IPS-11a (cell line): ENCODE measurements around the gene RBMS3.
"Not testable (repeated sequence)": the region's sequence is repeated elsewhere in the genome, so short reads cannot be mapped to it uniquely, and the experiment has no call there.

Experiments
- H3K4me3 ChIP-seq: one replicate; pipeline ENCODE4 v1.5.1; 2013; ENCODE audit warnings: low read depth, low read length, control low read depth

The RBMS3 gene

DNA sequence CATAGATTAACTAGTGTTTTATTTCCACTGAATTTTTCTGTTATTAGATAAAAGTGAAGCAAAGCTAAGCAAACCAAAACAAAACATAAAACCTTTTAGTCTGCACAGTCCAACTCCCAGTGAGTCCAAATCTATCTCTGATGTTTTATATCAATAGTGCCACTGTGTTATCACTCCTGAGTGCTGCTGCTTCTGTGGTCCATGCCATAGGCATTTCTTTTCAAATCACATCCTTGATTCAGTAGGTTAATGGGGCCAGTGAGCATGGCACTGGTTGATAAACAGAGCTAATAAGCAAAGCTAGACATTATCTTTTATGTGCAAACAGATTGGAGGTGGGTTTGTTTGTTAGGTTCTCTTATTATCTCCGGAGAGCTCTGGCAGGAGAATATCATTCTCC, 30.0 kb downstream of the RBMS3 start:
- H3K4me3 ChIP-seq = no peak overlapping the region

DNA sequence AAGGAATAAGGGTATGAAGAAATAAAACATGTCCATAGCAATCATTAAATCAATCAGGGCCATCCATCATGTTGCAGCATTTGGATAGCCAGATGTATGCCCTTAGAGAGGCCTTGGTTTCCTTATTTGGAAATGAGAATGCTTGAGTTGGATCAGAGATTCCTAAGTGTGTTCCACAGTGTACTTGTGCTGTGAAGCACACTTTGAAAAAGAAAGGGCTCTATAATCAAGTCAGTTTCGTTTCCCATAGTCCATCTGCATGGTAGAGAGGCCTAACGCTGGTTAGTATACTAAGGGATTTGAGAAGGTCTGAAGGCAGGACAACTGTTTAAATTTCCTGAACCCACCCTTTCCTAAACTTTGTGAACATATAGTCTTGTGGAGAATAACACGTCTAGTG, 30.9 kb downstream of the RBMS3 start:
- no peak overlapping the region for H3K4me3 ChIP-seq

DNA sequence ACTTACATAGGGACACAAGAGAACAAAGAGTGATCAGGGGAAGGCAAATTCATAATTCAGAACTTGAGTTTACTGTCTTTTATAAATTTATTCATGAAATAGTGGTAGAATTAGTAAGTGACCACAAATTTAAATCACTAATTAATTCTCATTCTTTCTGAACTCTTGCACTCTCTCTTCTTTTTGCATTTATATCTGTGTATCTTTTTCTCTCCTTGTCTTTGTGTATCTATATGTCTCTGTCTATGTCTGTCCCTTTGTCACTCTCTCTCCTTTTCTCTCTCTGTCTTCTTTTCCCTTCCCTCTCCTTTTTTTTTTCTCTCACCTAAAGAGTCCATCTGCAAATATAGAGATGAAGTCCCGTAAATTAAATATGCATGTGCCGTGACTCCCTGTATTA, 31.5 kb downstream of the RBMS3 start:
- no peak overlapping the region for H3K4me3 ChIP-seq

DNA sequence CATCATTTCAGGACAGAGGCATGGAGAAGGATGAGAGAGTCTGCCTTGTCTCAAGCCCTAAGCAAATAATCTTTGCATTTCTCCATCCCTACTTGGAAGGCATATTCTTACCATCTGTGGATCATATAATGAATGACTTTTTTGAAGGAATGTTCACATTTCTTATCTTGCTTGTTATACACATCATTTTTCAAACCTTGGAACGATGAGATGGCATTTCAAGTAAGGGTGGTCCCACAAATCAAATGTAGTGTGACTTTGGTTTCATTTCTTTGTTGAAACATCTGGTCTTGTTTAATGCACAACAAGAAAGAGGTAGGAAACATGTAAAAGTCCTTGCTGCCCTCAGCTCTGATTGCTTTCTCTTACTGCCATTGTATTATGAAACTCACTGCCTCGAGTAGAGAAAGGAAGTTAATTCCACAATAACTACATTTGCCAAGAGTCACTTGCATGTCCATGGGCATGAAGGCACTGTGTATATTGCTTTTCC, 32.1 kb downstream of the RBMS3 start:
- no peak overlapping the region for H3K4me3 ChIP-seq

DNA sequence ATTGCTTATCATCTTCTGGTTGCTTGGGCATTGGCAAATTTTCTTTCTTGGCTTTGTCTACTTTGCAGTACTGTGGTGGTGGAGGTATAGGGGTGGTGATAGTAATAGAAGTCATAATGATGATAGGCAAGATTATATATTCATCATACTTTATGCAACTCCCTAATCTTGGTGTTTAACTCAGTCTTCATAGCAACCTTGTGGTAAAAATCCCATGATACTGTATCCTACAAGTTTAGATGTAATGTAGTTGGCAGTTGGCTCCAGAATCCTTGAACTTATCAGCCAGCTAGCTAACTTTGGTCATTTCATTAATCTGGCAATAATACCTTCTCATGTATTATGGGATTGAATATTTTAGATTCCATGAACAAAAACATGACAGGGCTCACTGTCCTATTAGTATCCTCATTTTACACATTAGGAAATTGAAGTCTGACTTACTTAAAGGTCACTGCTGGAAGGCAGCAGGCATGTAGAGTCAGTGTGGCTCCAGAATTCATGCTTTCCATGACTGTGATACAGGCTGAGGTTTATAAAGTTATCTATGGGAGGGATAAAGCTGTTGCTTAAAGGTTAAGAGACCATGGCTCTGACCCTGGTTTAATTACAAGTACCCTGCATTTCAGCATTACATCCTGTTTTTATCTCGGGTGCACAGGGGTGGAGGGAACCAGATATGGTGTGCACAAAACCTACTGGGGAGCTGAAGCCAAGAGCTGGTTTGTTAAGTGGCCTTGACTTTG, 33.3 kb downstream of the RBMS3 start:
- H3K4me3 ChIP-seq = no peak overlapping the region

DNA sequence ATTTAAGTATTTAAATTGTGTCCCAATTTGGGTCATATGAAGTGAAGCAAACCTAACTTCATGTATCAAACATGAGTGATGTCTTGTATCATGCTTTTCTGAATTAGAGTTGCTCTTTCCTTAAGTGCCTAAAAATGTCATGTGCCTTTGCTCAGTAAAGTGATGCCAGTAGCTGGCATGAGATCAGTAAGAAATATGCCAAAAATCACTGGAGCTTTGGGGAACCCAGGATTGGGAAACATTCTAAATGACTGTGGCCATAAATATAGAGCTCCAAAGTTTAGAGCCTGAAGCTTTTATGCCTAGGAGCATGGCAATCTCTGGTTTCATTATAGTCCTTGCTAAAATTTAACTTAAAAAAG, 33.8 kb downstream of the RBMS3 start:
- H3K4me3 ChIP-seq = no peak overlapping the region

DNA sequence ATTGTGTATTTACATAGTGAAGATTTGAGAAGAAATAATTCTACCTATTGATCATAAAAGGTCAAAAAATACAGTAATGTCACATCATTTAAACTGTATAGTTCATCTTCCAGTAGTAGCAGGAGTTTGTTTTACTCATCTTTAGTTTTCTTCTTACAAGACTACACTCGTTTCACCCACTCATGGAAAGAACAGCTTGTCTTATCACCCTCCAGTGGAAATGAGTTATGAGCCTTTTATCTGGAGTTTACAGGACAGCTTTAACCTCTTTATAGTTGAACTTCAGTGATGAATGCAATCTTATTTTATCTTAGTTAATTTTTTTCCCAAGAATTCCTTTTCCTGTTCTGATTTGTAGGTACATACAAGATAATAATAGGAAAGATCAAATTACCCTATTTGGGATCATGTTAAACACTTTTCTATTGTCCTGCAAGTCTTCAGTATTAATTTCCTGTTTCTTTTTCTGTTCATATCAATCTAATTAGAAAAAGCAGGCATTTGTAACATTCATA, 36.8 kb downstream of the RBMS3 start:
- no peak overlapping the region for H3K4me3 ChIP-seq

DNA sequence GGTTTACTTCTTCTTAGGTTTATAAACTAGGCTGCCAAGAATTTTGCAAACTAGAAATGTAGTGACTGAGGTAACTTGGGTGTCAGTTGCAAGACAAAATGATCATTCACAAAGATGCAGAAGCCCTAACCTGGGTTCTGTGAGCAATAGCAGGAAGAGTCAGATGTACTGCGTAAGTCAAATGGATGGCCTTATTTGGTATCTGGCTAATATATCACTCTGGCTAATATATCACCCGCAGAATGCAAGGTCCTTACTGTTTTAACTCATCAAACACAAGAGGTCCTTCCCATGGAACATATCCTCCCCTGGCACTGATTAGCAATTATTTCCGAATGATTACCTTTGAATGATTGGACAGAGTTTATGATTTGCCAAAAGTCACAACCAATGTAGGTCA, 37.4 kb downstream of the RBMS3 start:
- no peak overlapping the region for H3K4me3 ChIP-seq

DNA sequence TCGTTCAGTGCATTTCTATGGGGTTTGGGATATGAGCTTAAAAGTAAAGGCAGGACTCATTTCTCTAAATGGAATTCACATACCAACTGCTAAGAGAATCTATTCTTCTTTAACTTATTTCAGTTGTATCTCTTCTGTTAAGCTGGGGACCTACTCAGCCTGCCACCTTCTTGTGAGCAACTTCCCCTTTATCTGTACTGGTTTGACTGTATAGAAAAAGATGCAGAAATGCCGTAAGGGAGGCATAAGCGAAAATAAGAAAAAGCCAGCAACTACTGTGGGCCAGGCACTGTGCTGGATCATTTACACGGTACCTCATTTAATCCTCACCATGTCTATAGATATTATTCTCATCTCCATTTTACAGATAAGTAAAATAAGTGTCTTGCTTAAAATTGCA, 38.4 kb downstream of the RBMS3 start:
- H3K4me3 ChIP-seq = no peak overlapping the region

DNA sequence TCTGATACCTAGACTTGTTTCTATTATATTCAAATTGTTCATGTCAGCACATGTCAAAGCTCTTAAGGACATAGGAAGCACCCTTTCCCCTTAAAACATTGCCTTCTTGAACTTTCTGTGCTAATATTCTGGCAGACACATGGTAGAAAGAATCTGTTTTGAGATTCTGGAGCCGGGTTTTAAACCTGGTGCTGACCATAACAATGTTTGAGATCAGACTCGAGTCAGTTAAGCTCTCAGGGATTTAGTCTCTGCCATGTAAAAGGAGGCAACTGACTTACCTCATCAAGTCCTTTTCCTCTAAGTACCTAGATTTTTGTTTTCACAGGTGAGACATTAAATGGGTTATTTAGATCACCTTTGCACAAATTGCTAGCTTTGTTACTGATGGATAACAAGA, 38.9 kb downstream of the RBMS3 start:
- no peak overlapping the region for H3K4me3 ChIP-seq

DNA sequence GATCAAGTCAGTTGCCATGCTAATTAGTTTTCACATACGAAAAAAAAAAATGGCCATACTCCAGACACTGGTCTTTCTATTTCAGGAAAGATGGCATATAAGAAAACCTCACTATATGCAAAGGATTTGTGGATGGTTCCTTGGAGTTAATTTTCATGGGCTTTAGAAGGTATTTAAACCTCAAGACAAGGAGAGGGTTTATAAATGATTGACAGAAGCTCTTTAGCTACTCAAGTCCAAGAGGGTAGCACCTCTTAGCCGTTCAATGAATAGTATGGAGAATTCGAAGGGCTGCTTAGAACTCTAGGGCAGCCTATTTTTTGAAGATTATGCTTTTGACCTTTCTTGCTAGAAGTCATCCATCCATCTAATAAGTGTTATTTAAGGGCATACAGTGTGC, 41.7 kb downstream of the RBMS3 start:
- H3K4me3 ChIP-seq = no peak overlapping the region

DNA sequence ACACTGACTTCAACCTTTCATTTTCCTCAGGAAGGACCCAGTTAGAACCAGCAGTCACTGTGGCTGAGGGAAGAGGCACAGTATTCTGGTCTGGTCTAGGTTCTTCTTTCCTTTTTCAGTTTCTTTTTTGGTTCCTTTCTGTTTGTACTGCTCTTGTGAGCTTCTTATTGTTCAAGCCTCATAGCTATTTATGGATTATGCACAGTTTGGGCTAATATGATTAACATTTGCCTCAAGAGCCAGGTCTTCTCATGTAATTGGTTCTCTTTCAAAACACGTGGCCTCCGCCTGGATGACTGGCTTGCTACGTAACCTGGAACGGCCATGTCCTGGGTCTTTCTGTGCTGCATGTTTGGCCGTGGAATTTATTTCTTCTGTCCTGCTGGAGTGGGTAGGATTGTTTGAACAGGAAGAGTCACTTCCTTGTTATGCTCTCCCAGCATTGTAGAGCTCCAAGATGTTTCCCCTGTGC, 43.3 kb downstream of the RBMS3 start:
- H3K4me3 ChIP-seq = no peak overlapping the region

DNA sequence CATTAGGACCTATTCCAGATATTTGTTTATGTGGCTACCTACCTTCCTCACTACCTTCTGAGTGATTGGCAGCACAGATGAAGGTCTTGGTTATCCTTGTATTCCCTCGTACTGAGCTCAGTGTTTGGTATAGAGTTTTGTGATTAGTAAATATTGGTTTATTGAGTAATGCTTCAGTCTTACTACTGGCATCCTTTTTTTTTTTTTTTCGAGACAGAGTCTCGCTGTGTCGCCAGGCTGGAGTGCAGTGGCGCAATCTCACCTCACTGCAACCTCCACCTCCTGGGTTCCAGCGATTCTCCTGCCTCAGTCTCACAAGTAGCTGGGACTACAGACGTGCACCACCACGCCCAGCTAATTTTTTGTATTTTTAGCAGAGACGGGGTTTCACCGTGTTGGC, 45.7 kb downstream of the RBMS3 start:
- H3K4me3 ChIP-seq = not testable (repeated sequence)

DNA sequence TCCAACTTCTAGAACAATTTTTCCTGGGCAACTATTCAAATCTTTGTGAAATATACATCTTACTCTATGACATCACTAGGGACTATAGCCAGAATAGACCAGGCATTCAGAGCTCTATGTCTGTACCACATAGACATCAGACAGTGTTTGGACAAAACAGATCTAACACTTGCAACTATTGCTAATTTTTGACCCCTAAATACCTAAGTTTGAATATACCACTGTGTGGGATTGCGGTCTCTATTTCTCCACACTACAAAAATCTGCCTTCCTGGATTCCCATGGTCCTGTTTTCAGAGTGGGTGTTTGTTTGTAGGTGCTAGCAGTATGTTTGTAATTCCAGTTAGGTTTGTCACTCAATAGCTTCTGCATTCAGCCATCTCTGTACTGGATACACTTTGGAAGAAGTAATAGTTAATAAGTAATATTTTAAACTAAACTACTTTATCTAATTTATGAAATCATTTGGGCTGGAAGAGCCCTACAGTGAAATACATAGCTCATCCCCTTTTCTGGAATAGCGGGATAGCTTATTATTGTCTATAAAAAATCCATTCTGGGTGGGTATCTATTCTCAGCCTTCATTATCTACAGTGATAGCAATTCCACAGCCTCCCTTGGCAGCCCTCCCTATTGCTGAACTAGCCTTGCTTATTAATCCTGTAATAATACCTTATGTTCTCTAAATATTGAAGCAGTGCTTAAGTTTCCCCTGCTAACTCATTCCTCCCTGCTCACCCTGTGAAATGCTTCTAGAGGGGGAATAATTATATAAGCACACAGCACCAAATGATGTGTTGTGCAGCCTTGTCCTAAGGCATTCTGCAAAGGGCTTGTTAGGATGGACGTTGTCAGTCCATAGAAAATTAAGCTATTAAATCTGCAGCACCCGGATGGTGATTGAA, 49.4 kb downstream of the RBMS3 start:
- no peak overlapping the region for H3K4me3 ChIP-seq

DNA sequence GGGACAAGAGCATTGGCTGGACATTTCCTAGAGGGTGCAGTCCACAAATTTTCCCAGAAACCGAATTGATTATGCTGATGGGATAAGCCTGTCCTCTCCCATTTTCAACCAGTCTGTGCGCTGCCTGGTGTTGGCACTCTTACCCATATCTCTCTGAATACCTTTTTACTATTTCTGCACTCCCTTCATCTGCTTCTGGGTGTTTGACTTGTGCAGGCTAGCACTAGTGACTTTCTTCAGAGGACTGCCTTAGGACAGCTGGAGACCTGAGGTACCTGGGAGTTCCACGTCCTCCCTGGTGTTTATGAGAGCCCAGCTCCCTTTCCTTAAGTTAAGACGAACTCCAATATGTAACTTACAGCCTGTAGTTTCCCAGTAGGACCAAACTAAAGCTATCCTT, 50.2 kb downstream of the RBMS3 start:
- no peak overlapping the region for H3K4me3 ChIP-seq

DNA sequence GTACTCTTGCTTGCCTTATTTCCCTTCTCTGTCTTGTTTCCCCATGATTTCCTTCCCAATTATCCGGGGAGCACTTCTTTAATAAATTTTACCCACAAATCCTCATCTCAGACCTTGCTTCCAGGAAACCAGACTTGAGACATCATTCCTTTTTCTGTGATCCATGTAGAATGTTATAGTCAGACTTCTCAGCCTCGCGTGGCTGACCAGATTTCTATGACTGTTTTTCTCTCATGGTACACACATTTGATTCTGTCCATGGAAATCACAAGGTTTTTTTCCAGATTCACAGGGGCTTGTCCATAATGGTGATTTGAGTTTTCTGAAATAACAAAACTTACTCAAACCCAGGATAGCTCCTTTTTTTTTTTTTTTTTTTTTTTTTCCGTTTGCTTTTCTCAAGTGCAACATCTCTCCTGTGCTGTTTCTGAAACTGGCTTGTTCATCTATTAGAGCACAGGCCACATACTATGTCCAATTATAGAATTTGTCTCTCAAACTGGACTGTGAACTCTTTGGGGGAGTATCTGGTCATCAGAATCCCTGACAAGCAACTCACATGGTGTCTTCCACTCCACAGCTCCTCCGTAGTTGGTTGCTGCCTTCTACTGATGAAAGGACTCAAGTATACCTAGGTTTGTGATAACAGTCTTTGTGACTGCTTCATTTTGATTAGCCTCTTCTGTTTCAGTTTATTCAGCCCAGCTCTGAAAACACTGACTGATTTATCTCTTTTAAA, 50.8 kb downstream of the RBMS3 start:
- no peak overlapping the region for H3K4me3 ChIP-seq

DNA sequence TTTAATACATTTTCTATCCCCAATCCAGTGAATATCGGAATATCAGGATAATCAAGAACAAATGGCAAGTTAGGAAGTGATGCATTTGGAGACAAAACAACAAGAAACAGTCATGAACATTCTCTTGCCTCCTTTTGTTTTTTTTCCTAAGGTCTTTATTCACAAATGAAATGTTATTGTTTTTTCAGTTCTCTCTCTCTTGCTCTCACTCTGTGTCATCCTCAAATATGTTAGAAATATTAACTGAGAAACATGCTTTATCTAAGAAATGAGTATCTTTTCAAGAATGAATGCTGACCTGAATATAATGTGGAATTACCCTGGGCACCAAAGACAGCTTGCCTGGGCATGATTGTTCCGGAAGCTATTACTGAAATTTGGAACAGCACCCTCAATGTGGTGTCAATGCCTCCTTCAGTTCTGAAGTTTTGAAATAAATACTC, 51.3 kb downstream of the RBMS3 start:
- no peak overlapping the region for H3K4me3 ChIP-seq

DNA sequence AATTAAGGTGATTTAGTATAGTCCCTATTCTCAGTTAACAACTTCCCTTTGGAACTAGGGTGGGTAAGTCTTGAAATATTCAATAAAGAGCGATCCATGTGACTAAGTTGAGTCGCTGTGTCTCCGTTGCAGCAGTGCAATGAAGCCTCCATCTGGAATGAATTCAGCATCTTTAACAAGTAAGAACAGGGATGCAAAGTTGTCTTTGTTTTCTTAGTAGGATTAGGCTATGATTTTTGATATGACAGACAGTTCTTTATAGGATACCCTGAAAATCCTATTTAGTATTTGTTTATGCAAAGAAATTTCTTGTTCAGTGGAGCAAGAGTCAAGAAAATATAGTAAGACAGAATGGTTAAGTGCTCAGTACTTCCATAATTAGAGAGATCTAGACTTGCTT, 52.7 kb downstream of the RBMS3 start:
- H3K4me3 ChIP-seq = no peak overlapping the region

DNA sequence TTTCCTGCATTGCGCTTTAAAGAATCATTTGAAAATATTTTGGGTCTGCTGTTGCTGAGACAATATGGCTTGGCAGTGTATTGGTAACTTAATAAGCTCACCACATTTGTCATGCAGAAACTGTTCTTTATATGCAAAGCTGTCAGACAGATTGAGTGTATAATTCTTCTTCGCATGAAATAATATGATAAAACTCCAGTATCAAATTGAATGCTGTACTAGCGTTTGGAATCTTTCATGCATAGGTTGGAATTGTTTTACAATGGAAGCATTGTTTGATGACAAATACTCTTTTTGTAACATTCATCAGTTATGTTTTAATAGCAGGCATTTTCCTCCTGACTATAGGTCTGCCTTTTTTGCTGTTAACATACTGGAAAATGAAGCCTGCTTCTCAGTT, 53.8 kb downstream of the RBMS3 start:
- no peak overlapping the region for H3K4me3 ChIP-seq

DNA sequence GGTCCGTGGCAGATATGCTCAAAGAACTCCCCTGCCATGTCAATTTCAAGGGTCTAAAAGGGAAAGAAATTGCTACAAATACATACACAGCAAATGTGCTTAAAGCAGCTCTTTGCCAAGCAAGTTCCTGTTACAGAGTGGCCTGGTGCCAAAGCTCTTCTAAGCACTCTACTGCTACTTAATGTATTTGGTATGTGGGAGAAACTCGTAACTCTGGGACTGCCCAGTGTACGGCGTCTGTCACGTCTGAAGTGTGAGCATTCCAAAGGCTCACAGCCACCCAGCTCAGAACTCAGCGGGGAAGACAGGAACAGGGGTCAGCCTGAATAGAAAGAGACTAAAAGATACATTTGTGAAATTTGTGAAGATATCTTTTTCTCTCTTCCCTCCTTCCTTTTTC, 54.6 kb downstream of the RBMS3 start:
- no peak overlapping the region for H3K4me3 ChIP-seq

DNA sequence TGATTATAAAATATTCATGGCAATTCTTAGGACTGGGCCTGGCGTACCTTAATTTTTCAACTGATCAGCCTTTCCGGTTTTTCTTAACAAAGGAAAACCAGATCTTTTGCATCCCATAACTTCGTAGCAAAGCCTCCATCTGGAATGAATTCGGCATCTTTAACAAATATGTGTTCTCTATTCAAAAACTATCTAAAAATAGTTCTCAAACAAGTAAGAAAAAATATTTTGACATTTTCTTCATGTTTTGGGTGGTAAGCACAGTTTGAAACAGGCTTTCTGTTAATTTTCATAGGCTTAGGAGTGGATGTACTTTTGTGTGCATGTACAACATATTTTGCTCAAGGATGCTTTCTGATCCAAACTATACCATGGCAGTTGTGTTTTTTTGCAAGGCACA, 55.1 kb downstream of the RBMS3 start:
- no peak overlapping the region for H3K4me3 ChIP-seq
